ENCODE measurements around the gene PLOD1. TPM values are rescaled to one million over a fixed set of nuclear protein-coding genes. Genes with fewer than 3 reads are reported as not detected.
A peak's percentile ranks its signal among the peaks of the same experiment; 100 is the strongest.

PLOD1 gene
- polyA plus RNA-seq, 1 donor from 2014 or later: 2.1 TPM

- H3K36me3 ChIP-seq (ENCODE audit: insufficient read depth, low read length): no peaks in the 10 kb centered on the region
- H3K9me3 ChIP-seq (ENCODE audit: low read length): no peaks in the 10 kb centered on the region
- TF ChIP-seq POLR2AphosphoS5 (IDR thresholded peaks at IDR 0.05) (no peak), SMC3 (conservative IDR thresholded peaks at IDR 0.05; ENCODE audit: poor library complexity) (no peak), CTCF (IDR thresholded peaks at IDR 0.05; ENCODE audit: poor library complexity, severe bottlenecking) (no peak), TAF1 (IDR thresholded peaks at IDR 0.05; ENCODE audit: low read depth) (no peak), EP300 (conservative IDR thresholded peaks at IDR 0.05; ENCODE audit: poor library complexity, severe bottlenecking) (no peak), RAD21 (conservative IDR thresholded peaks at IDR 0.05) (no peak), EZH2 (IDR thresholded peaks at IDR 0.05; ENCODE audit: borderline replicate concordance, insufficient read depth, low read length, poor library complexity, severe bottlenecking) (no peak), MXI1 (conservative IDR thresholded peaks at IDR 0.05; ENCODE audit: poor library complexity, severe bottlenecking) (no peak)
- TF ChIP-seq, protein P1, sequence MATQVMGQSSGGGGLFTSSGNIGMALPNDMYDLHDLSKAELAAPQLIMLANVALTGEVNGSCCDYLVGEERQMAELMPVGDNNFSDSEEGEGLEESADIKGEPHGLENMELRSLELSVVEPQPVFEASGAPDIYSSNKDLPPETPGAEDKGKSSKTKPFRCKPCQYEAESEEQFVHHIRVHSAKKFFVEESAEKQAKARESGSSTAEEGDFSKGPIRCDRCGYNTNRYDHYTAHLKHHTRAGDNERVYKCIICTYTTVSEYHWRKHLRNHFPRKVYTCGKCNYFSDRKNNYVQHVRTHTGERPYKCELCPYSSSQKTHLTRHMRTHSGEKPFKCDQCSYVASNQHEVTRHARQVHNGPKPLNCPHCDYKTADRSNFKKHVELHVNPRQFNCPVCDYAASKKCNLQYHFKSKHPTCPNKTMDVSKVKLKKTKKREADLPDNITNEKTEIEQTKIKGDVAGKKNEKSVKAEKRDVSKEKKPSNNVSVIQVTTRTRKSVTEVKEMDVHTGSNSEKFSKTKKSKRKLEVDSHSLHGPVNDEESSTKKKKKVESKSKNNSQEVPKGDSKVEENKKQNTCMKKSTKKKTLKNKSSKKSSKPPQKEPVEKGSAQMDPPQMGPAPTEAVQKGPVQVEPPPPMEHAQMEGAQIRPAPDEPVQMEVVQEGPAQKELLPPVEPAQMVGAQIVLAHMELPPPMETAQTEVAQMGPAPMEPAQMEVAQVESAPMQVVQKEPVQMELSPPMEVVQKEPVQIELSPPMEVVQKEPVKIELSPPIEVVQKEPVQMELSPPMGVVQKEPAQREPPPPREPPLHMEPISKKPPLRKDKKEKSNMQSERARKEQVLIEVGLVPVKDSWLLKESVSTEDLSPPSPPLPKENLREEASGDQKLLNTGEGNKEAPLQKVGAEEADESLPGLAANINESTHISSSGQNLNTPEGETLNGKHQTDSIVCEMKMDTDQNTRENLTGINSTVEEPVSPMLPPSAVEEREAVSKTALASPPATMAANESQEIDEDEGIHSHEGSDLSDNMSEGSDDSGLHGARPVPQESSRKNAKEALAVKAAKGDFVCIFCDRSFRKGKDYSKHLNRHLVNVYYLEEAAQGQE (IDR thresholded peaks at IDR 0.05; ENCODE audit: borderline replicate concordance): no peak
These were observed 42.9 kb upstream of the PLOD1 start for GRCh38 chr1:11891433-11892186.

GRCh38 chr1:11893907-11894251 lies 40.6 kb upstream of the PLOD1 start:
- H3K4me2 ChIP-seq (ENCODE audit: low read length): no peak overlapping the region
- H3K36me3 ChIP-seq (ENCODE audit: insufficient read depth, low read length): no peaks in the 10 kb centered on the region

More at GRCh38 chr1:11891433-11892186, 42.9 kb upstream of the PLOD1 start:
- Histone ChIP-seq H3K27me3 (ENCODE audit: insufficient read depth, low read depth, low read length) (no peaks in the 10 kb centered on the region), H3K9me2 (ENCODE audit: insufficient read depth, low read length) (no peaks in the 10 kb centered on the region), H3K9ac (ENCODE audit: low read length) (no peak overlapping the region), H3K4me3 (ENCODE audit: low read length) (no peak overlapping the region), H3F3A (ENCODE audit: insufficient read depth, low read length, poor library complexity, severe bottlenecking) (no peaks in the 10 kb centered on the region), H3K79me2 (replicated peaks; ENCODE audit: insufficient read depth, low read length) (no peaks in the 10 kb centered on the region), H3K27ac (ENCODE audit: low read length) (no peak overlapping the region), H2AFZ (ENCODE audit: low read depth, low read length) (no peak overlapping the region), H3K4me2 (ENCODE audit: low read length) (no peak overlapping the region), H4K20me1 (ENCODE audit: insufficient read depth) (no peaks in the 10 kb centered on the region)

More at GRCh38 chr1:11893907-11894251, 40.6 kb upstream of the PLOD1 start:
- no peaks in the 10 kb centered on the region for H4K20me1 ChIP-seq (ENCODE audit: insufficient read depth)
- peak; percentile 72 for TF ChIP-seq RAD21 (conservative IDR thresholded peaks at IDR 0.05)
- TF ChIP-seq EZH2 (IDR thresholded peaks at IDR 0.05; ENCODE audit: borderline replicate concordance, insufficient read depth, low read length, poor library complexity, severe bottlenecking): no peak
- TF ChIP-seq SMC3 (conservative IDR thresholded peaks at IDR 0.05; ENCODE audit: poor library complexity): peak; percentile 78
- TF ChIP-seq, protein P1 (IDR thresholded peaks at IDR 0.05; ENCODE audit: borderline replicate concordance): no peak
- no peak for TF ChIP-seq MXI1 (conservative IDR thresholded peaks at IDR 0.05; ENCODE audit: poor library complexity, severe bottlenecking)
- no peak for TF ChIP-seq POLR2AphosphoS5 (IDR thresholded peaks at IDR 0.05)
- no peak for TF ChIP-seq EP300 (conservative IDR thresholded peaks at IDR 0.05; ENCODE audit: poor library complexity, severe bottlenecking)
- no peak for TF ChIP-seq TAF1 (IDR thresholded peaks at IDR 0.05; ENCODE audit: low read depth)
- peak; percentile 68 for TF ChIP-seq CTCF (IDR thresholded peaks at IDR 0.05; ENCODE audit: poor library complexity, severe bottlenecking)
- no peaks in the 10 kb centered on the region for H3F3A ChIP-seq (ENCODE audit: insufficient read depth, low read length, poor library complexity, severe bottlenecking)
- no peaks in the 10 kb centered on the region for H3K79me2 ChIP-seq (replicated peaks; ENCODE audit: insufficient read depth, low read length)
- H3K9me2 ChIP-seq (ENCODE audit: insufficient read depth, low read length): no peaks in the 10 kb centered on the region
- no peak overlapping the region for H3K4me3 ChIP-seq (ENCODE audit: low read length)
- no peak overlapping the region for H3K9ac ChIP-seq (ENCODE audit: low read length)
- no peak overlapping the region for H3K27ac ChIP-seq (ENCODE audit: low read length)
- H3K9me3 ChIP-seq (ENCODE audit: low read length): no peaks in the 10 kb centered on the region
- peaks cover 8% of the 10 kb centered on the region for H3K27me3 ChIP-seq (ENCODE audit: insufficient read depth, low read depth, low read length)
- H2AFZ ChIP-seq (ENCODE audit: low read depth, low read length): no peak overlapping the region
